ENCODE data around the gene ACAN.

GRCh38 chr15:88920186-88920891 is 117.1 kb downstream of the ACAN start:
- TF ChIP-seq CTCF (IDR thresholded peaks at IDR 0.05), result no peak
- no peak for TF ChIP-seq POLR2A (IDR thresholded peaks at IDR 0.05)

Data from uterus (tissue), 2 donors.